ENCODE measurements around the gene ABHD5. TPM values are rescaled to one million over a fixed set of nuclear protein-coding genes. Genes with fewer than 3 reads are reported as not detected.

The ABHD5 gene
- total RNA-seq, 1 experiment from 2014 or later = 20.3 TPM

DNA sequence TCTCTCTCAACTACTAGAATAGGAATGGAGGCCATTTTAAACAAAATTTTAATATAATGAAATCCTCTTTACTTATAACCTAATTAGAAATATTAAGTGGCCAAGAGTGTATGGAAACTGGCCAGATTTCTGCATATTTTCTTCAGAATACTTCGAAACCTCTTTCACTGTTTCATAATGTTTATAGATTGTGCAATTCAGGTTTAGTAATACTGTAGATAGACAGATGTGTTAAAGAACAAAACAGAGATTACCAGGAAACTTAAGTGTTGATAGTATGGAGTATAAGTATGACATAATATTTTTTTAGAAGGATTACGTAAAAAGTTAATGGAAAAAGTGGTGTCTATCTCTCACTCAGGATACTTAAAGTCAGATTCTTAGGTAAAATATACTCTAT is 4.7 kb downstream of the ABHD5 start:
- Mint-ChIP-seq H3K27me3 (ENCODE audit: unreplicated experiment) (no peaks in the 10 kb centered on the region), H3K4me1 (ENCODE audit: low read depth, unreplicated experiment) (peaks cover 57% of the 10 kb centered on the region), H3K27ac (ENCODE audit: unreplicated experiment) (no peak overlapping the region), H3K36me3 (ENCODE audit: insufficient read depth, unreplicated experiment) (peaks cover 19% of the 10 kb centered on the region), H3K9me3 (ENCODE audit: low read depth, unreplicated experiment) (no peaks in the 10 kb centered on the region), H3K4me3 (ENCODE audit: low read depth, unreplicated experiment) (no peak overlapping the region)
- intact Hi-C loops (cut with micrococcal nuclease; ENCODE audit: unreplicated experiment) = no loop called here
- no peak for DNase-seq
- no TSS peak for BruUV-seq (replicated peaks)
- CTCF ChIA-PET = no interaction called here
- no peak for TF ChIP-seq CTCF (IDR thresholded peaks at IDR 0.05; ENCODE audit: unreplicated experiment)

GRCh38 chr3:43695863-43696262 is 5.1 kb downstream of the ABHD5 start:
- Mint-ChIP-seq H3K4me3 (ENCODE audit: low read depth, unreplicated experiment) (no peak overlapping the region), H3K9me3 (ENCODE audit: low read depth, unreplicated experiment) (no peaks in the 10 kb centered on the region), H3K4me1 (ENCODE audit: low read depth, unreplicated experiment) (peaks cover 57% of the 10 kb centered on the region), H3K36me3 (ENCODE audit: insufficient read depth, unreplicated experiment) (peaks cover 15% of the 10 kb centered on the region), H3K27ac (ENCODE audit: unreplicated experiment) (no peak overlapping the region), H3K27me3 (ENCODE audit: unreplicated experiment) (no peaks in the 10 kb centered on the region)
- CTCF ChIA-PET = no interaction called here
- TF ChIP-seq CTCF (IDR thresholded peaks at IDR 0.05; ENCODE audit: unreplicated experiment) = no peak
- BruUV-seq (replicated peaks) = no TSS peak
- intact Hi-C loops (cut with micrococcal nuclease; ENCODE audit: unreplicated experiment) = no loop called here
- no peak for DNase-seq

DNA sequence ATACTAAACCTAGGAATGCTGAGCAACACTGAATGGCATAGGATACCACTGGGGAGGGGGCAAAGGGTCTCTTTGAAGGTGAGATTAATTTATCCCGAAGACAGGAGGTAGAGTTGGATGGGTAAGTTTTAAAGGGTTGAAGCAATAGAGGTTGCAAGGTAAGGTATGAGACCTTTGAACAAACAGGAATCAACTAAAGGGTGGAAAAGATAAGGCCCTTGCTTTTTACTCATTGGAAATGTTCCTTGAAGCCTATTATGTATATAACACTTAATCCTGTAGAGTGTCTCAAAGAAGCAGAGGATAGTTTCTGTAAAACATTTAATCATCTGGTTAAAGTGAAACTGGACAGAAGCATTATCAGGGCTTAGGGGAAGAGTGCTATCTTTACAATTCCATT is 5.7 kb downstream of the ABHD5 start:
- no peak overlapping the region for H3K27ac Mint-ChIP-seq (ENCODE audit: unreplicated experiment)
- H3K27me3 Mint-ChIP-seq (ENCODE audit: unreplicated experiment) = no peaks in the 10 kb centered on the region
- no TSS peak for BruUV-seq (replicated peaks)
- DNase-seq = no peak
- H3K4me3 Mint-ChIP-seq (ENCODE audit: low read depth, unreplicated experiment) = no peak overlapping the region
- intact Hi-C loops (cut with micrococcal nuclease; ENCODE audit: unreplicated experiment) = no loop called here
- H3K36me3 Mint-ChIP-seq (ENCODE audit: insufficient read depth, unreplicated experiment) = peaks cover 9% of the 10 kb centered on the region
- H3K4me1 Mint-ChIP-seq (ENCODE audit: low read depth, unreplicated experiment) = peaks cover 57% of the 10 kb centered on the region
- TF ChIP-seq CTCF (IDR thresholded peaks at IDR 0.05; ENCODE audit: unreplicated experiment) = no peak
- CTCF ChIA-PET = no interaction called here
- H3K9me3 Mint-ChIP-seq (ENCODE audit: low read depth, unreplicated experiment) = no peaks in the 10 kb centered on the region

GRCh38 chr3:43696881-43697280 is 6.1 kb downstream of the ABHD5 start:
- no peak for DNase-seq
- CTCF ChIA-PET = interaction anchor here (1.3 kb wide), 1 partner anchor 11 kb away, joined by 3 read pairs; no protein-coding TSS in a partner anchor
- BruUV-seq (replicated peaks) = no TSS peak
- no peak for TF ChIP-seq CTCF (IDR thresholded peaks at IDR 0.05; ENCODE audit: unreplicated experiment)
- peaks cover 53% of the 10 kb centered on the region for H3K4me1 Mint-ChIP-seq (ENCODE audit: low read depth, unreplicated experiment)
- H3K36me3 Mint-ChIP-seq (ENCODE audit: insufficient read depth, unreplicated experiment) = peaks cover 5% of the 10 kb centered on the region
- no peak overlapping the region for H3K27ac Mint-ChIP-seq (ENCODE audit: unreplicated experiment)
- no peaks in the 10 kb centered on the region for H3K9me3 Mint-ChIP-seq (ENCODE audit: low read depth, unreplicated experiment)
- intact Hi-C loops (cut with micrococcal nuclease; ENCODE audit: unreplicated experiment) = no loop called here
- H3K27me3 Mint-ChIP-seq (ENCODE audit: unreplicated experiment) = no peaks in the 10 kb centered on the region
- H3K4me3 Mint-ChIP-seq (ENCODE audit: low read depth, unreplicated experiment) = no peak overlapping the region

Data from Calu3 (cell line).